Neural progenitor cell (in vitro differentiated cells): ENCODE results near the gene VIM. TPM values are rescaled to one million over a fixed set of nuclear protein-coding genes. Genes with fewer than 3 reads are reported as not detected.

Source experiments
- DNase-seq: peaks from one replicate; pipeline ENCODE4 v3.0.0-alpha.2; 2016; ENCODE audit warnings: low spot score
- H2AFZ ChIP-seq: fragments of 200-600 bp; sonication (generic); replicated peaks from 2 replicates; pipeline ENCODE4 v1.6.1; 2016; ENCODE audit warnings: antibody characterized with exemption
- H3F3A ChIP-seq: fragments of 200-600 bp; sonication (generic); 2 replicates; pipeline ENCODE4 v1.6.1; 2016; ENCODE audit warnings: antibody characterized with exemption, low read depth
- H3K27ac ChIP-seq: fragments of 200-600 bp; sonication (generic); 2 replicates; pipeline ENCODE4 v1.5.1; 2016; ENCODE audit warnings: mild to moderate bottlenecking
- H3K27me3 ChIP-seq: fragments of 200-600 bp; sonication (generic); 2 replicates; pipeline ENCODE4 v1.6.1; 2016; ENCODE audit warnings: mild to moderate bottlenecking, moderate library complexity
- H3K36me3 ChIP-seq: fragments of 200-600 bp; sonication (generic); 2 replicates; pipeline ENCODE4 v1.5.1; 2016
- H3K4me1 ChIP-seq: fragments of 200-600 bp; sonication (generic); 2 replicates; pipeline ENCODE4 v1.6.1; 2016; ENCODE audit warnings: mixed run types
- H3K4me2 ChIP-seq: fragments of 200-600 bp; sonication (generic); 2 replicates; pipeline ENCODE4 v1.6.1; 2016
- H3K4me3 ChIP-seq: fragments of 200-600 bp; sonication (generic); 2 replicates; pipeline ENCODE4 v1.5.1; 2016
- H3K79me2 ChIP-seq: fragments of 200-600 bp; sonication (generic); 2 replicates; pipeline ENCODE4 v1.6.1; 2016; ENCODE audit warnings: low read depth
- H3K9ac ChIP-seq: fragments of 200-600 bp; sonication (generic); 2 replicates; pipeline ENCODE4 v1.6.1; 2016
- H3K9me3 ChIP-seq: fragments of 200-600 bp; sonication (generic); 2 replicates; pipeline ENCODE4 v1.5.1; 2016; ENCODE audit warnings: low read depth
- H4K20me1 ChIP-seq: fragments of 200-600 bp; sonication (generic); 2 replicates; pipeline ENCODE4 v1.6.1; 2016; ENCODE audit warnings: low read depth
- H3K27ac Mint-ChIP-seq: 3 replicates; pipeline ENCODE4 v1.8.0; 2021; ENCODE audit warnings: mixed read lengths
- H3K27me3 Mint-ChIP-seq: 2 replicates; pipeline ENCODE4 v1.8.0; 2022; ENCODE audit warnings: low read depth, mild to moderate bottlenecking, inconsistent platforms, moderate library complexity, mixed read lengths; ENCODE audit not compliant: insufficient read depth
- H3K36me3 Mint-ChIP-seq: 3 replicates; pipeline ENCODE4 v1.8.0; 2021; ENCODE audit warnings: mixed read lengths
- H3K4me1 Mint-ChIP-seq: 3 replicates; pipeline ENCODE4 v1.8.0; 2021; ENCODE audit warnings: mixed read lengths
- H3K4me3 Mint-ChIP-seq: 3 replicates; pipeline ENCODE4 v1.8.0; 2021; ENCODE audit warnings: mild to moderate bottlenecking, moderate library complexity, mixed read lengths
- H3K9me3 Mint-ChIP-seq: 3 replicates; pipeline ENCODE4 v1.8.0; 2020; ENCODE audit warnings: mixed read lengths
- EZH2 ChIP-seq: fragments of 200-600 bp; sonication (generic); IDR thresholded peaks from 2 replicates; pipeline ENCODE4 v1.6.1; 2017; ENCODE audit warnings: antibody characterized with exemption, mild to moderate bottlenecking, moderate library complexity
- EZH2phosphoT487 ChIP-seq: fragments of 200-600 bp; sonication (generic); IDR thresholded peaks from 2 replicates; pipeline ENCODE4 v1.6.1; 2017; ENCODE audit warnings: antibody characterized with exemption
- total RNA-seq: library from RNA; depleted of rRNA; stranded (reverse); fragments of >200 nt; gene quantifications from 2 replicates; pipeline ENCODE4 v1.2.3, GENCODE V29; 2015; ENCODE audit warnings: low replicate concordance
- TF ChIP-seq, protein P1 (sequence below): fragments of 200-600 bp; sonication (generic); IDR thresholded peaks from 2 replicates; pipeline ENCODE4 v1.5.1; 2017; ENCODE audit warnings: antibody characterized with exemption, mild to moderate bottlenecking

VIM gene
- total RNA-seq, 1 donor from 2014 or later, result 727 TPM

DNA sequence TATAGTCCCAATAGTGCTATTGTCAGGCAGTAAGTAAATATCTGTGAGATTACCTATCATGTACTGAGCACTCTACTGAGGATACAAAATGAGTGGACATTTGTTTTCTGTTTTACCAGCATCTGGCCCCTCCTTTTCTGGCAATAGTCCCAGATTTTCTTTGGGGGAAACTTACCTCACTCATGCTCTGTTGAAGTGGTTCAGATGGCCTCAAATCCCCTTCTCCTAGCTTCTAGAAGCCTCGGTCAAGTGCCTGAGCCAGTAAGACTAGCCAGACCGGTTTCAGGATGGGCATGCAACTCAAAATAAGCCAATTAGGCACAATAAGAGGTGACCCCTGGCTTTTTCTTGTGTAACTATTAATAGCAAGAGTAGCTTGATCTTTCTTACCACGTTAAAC, 46.3 kb upstream of the VIM start:
- Mint-ChIP-seq H3K27me3 (no peaks in the 10 kb centered on the region), H3K9me3 (no peaks in the 10 kb centered on the region), H3K27ac (no peak overlapping the region), H3K36me3 (no peaks in the 10 kb centered on the region), H3K4me1 (peaks cover 5% of the 10 kb centered on the region), H3K4me3 (no peak overlapping the region)
- Histone ChIP-seq H3K36me3 (no peaks in the 10 kb centered on the region), H3F3A (peaks cover 4% of the 10 kb centered on the region), H3K9me3 (no peaks in the 10 kb centered on the region), H3K9ac (no peak overlapping the region), H3K4me3 (no peak overlapping the region), H3K4me2 (no peak overlapping the region), H3K27me3 (no peaks in the 10 kb centered on the region), H3K4me1 (no peaks in the 10 kb centered on the region), H3K27ac (no peak overlapping the region), H2AFZ (no peak overlapping the region), H3K79me2 (peaks cover 17% of the 10 kb centered on the region), H4K20me1 (no peaks in the 10 kb centered on the region)
- DNase-seq, result no peak
- TF ChIP-seq EZH2 (no peak), EZH2phosphoT487 (no peak)
- TF ChIP-seq, protein P1, sequence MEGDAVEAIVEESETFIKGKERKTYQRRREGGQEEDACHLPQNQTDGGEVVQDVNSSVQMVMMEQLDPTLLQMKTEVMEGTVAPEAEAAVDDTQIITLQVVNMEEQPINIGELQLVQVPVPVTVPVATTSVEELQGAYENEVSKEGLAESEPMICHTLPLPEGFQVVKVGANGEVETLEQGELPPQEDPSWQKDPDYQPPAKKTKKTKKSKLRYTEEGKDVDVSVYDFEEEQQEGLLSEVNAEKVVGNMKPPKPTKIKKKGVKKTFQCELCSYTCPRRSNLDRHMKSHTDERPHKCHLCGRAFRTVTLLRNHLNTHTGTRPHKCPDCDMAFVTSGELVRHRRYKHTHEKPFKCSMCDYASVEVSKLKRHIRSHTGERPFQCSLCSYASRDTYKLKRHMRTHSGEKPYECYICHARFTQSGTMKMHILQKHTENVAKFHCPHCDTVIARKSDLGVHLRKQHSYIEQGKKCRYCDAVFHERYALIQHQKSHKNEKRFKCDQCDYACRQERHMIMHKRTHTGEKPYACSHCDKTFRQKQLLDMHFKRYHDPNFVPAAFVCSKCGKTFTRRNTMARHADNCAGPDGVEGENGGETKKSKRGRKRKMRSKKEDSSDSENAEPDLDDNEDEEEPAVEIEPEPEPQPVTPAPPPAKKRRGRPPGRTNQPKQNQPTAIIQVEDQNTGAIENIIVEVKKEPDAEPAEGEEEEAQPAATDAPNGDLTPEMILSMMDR, result no peak

- Histone ChIP-seq H3K4me3 (no peak overlapping the region), H2AFZ (no peak overlapping the region), H3K9ac (no peak overlapping the region), H3K36me3 (no peaks in the 10 kb centered on the region), H3F3A (peaks cover 4% of the 10 kb centered on the region), H3K27ac (no peak overlapping the region), H3K4me1 (no peaks in the 10 kb centered on the region), H3K9me3 (no peaks in the 10 kb centered on the region), H3K4me2 (no peak overlapping the region), H3K79me2 (peaks cover 25% of the 10 kb centered on the region), H3K27me3 (no peaks in the 10 kb centered on the region), H4K20me1 (no peaks in the 10 kb centered on the region)
- TF ChIP-seq EZH2 (no peak), EZH2phosphoT487 (no peak)
- TF ChIP-seq, protein P1, result no peak
- Mint-ChIP-seq H3K4me3 (no peak overlapping the region), H3K9me3 (no peaks in the 10 kb centered on the region), H3K36me3 (no peaks in the 10 kb centered on the region), H3K4me1 (no peaks in the 10 kb centered on the region), H3K27ac (no peak overlapping the region), H3K27me3 (no peaks in the 10 kb centered on the region)
- no peak for DNase-seq
Measured at GRCh38 chr10:17183110-17183509, 44.9 kb upstream of the VIM start.

GRCh38 chr10:17185873-17186272, 42.2 kb upstream of the VIM start:
- peaks cover 40% of the 10 kb centered on the region for H3K79me2 ChIP-seq
- no peak for TF ChIP-seq EZH2
- TF ChIP-seq, protein P1, result no peak
- no peak for TF ChIP-seq EZH2phosphoT487
- no peak overlapping the region for H3K4me3 Mint-ChIP-seq

More at GRCh38 chr10:17185873-17186272, 42.2 kb upstream of the VIM start:
- DNase-seq, result no peak
- no peak overlapping the region for H3K9ac ChIP-seq
- H3K4me2 ChIP-seq, result no peak overlapping the region
- no peak overlapping the region for H2AFZ ChIP-seq
- H3K36me3 ChIP-seq, result no peaks in the 10 kb centered on the region
- no peaks in the 10 kb centered on the region for H3K27me3 ChIP-seq
- H3K4me1 ChIP-seq, result peaks cover 16% of the 10 kb centered on the region
- H3K4me1 Mint-ChIP-seq, result peaks cover 8% of the 10 kb centered on the region
- H3K27ac Mint-ChIP-seq, result no peak overlapping the region
- H3K27ac ChIP-seq, result no peak overlapping the region
- no peaks in the 10 kb centered on the region for H3K9me3 Mint-ChIP-seq
- H4K20me1 ChIP-seq, result no peaks in the 10 kb centered on the region
- no peaks in the 10 kb centered on the region for H3K9me3 ChIP-seq
- H3F3A ChIP-seq, result peaks cover 4% of the 10 kb centered on the region
- H3K27me3 Mint-ChIP-seq, result no peaks in the 10 kb centered on the region
- no peaks in the 10 kb centered on the region for H3K36me3 Mint-ChIP-seq
- H3K4me3 ChIP-seq, result no peak overlapping the region
